GM18873 (cell line): ENCODE results near the gene SH2D4B.

Source experiments
- ATAC-seq: cut with Tn5 transposase; IDR thresholded peaks from one replicate; pipeline ENCODE4 v1.9.1; 2021; ENCODE audit warnings: mild to moderate bottlenecking, moderate library complexity, moderate number of reproducible peaks; ENCODE audit not compliant: unreplicated experiment, low FRiP score

SH2D4B gene

GRCh38 chr10:80614576-80615416, 77.1 kb downstream of the SH2D4B start:
- no peak for ATAC-seq

DNA sequence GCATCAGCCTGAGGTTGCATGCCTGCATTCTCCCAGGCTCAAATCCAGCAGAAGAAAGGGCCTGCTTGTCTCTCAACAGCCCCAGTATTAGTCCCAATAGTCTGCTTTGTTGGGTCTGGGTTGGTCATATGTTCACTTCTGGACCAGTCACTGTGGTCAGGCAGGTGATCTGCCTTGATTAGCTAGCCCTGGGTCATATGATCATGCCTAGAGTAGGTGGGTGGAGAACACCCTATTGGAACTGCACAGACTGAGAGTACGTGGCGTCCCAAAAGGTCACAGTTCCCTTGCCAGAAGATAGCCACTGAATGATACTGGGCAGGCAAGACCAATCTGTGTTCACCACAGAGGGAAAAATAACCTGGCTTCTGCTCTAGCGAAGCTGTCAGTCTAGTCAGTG, 80.1 kb downstream of the SH2D4B start:
- no peak for ATAC-seq

GRCh38 chr10:80619036-80619435, 81.3 kb downstream of the SH2D4B start:
- ATAC-seq, result no peak

GRCh38 chr10:80622153-80622552, 84.5 kb downstream of the SH2D4B start:
- ATAC-seq, result no peak

DNA sequence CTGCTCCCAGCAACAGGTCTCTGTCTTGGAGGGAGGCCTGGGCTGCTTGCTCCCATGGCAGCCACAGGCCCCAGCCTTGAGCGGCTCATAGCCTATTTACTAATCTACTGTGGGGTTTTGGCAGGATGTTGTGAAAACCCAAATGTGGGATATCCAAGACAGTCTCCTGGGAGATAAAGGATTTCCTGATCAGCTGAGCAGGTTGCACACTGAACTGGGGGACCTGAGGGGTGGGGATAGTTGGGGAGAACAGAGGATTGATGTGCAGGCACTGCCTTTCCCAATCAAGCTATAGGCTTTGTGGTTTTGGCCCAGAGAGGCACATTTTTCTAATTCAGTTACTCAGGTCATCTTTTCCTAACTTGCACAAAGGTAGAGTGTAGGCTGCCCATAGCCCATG, 92.6 kb downstream of the SH2D4B start:
- no peak for ATAC-seq

DNA sequence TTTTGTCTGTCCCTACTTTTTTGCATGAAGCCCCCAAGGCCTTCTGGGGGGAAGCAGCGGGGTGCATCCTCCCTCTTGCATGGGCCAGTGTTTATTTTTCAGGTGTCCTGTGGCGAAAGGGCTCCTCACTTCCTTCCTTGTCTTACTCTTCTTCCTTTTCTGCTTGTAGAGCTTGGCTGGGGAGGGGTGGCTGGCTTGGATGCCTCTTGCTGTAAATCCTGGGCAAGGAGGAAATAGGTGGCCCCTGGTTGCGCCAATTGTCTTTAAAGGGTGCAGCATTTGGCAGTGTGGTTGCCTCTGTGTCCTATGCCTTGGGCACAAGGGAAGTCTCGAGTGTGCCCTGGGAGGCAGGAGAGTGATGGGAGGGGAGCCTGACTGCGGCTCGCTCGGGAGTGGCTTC, 95.0 kb downstream of the SH2D4B start:
- no peak for ATAC-seq

DNA sequence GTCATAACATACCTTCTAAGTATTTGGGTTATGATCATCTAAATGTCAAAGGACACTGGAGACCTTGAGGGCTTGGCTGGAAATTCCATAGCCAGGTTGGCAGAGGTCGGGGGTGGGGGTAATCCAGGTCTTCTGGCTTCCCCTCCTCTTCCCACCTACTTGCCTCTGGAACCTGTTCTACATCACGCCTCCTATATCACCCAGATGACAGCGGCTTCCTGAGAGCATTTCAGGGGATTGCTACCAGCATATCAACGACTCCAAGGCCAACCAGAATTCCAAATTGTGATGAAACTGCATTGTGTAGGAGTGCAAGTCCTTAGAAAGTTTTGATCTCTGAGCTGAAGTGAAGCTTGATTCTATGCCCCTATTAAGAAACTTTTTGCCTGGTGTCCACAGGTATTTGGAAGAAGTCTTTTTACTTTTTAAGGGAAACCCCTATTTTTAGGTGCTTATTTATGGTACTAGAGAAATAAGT, 95.7 kb downstream of the SH2D4B start:
- no peak for ATAC-seq

DNA sequence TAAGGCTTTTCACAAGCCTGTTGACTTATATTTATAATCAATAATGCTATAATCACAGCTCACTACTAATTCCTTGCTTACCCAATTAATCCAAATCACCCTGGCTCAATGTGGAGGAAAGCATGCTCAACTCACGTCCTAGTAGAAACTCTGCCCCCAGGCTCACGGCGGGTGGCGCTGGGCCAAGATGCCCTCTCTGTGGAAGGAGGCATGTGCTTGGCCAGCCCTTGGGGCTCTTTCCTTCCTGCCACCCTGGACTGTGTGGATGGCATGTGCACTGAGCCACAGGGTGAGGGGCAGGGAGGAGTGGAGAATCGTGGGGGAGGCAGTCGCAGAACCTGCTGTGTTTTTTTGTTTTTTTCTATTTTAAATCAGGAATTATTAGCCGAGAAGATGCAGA, 96.2 kb downstream of the SH2D4B start:
- no peak for ATAC-seq

- ATAC-seq, result no peak
Observed at GRCh38 chr10:80642661-80643060, 105.0 kb downstream of the SH2D4B start.

DNA sequence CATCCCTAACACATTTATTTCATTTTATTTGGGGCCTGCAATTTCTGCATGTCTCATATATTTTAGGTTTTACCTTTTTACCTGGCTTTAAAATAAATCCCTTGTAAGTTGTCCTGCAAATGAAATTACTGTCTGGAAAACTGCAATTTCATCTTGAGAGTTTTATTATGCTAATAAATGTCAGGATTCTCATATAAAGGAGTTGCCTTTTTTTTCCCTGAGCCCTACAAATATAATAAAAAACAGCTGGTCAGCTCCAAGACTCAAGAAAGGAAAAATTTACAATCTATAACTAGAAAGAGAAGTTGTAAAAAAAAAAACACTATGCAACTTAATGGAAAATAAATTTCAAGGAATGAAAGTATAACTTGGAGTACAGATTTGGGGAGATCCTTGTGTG, 108.7 kb downstream of the SH2D4B start:
- no peak for ATAC-seq

DNA sequence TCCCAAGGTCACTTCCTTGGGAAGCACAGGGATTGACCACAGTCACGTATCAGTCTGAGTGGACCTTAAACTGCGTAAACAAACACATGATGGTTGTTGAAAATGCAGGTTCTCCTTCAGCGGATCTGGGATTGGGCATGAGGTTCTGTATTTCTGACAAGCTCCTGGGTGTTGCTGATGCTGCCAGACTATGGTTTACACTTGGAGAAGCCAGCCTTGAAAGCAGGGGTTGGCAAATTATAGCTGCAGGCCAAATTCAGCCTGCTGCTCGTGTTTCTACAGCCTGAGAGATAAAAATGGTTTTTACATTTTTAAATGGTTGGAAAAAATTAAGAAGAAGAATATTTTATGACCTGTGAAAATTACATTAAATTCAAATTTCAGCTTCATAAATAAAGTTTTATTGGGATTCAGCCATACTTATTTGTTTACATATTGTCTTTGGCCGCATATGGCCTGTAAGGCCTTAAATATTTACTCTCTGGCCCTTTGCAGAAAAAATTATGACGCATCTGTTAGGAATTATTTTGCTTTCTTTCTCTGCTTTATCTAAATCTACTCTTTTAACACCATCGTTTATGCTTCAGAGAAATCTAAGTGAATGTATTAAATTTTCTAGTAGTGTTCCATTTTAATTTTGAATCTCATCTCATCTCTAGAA, 109.6 kb downstream of the SH2D4B start:
- ATAC-seq, result no peak

GRCh38 chr10:80648106-80648505, 110.4 kb downstream of the SH2D4B start:
- no peak for ATAC-seq

- ATAC-seq, result no peak
Observed at GRCh38 chr10:80649183-80649582, 111.5 kb downstream of the SH2D4B start.

DNA sequence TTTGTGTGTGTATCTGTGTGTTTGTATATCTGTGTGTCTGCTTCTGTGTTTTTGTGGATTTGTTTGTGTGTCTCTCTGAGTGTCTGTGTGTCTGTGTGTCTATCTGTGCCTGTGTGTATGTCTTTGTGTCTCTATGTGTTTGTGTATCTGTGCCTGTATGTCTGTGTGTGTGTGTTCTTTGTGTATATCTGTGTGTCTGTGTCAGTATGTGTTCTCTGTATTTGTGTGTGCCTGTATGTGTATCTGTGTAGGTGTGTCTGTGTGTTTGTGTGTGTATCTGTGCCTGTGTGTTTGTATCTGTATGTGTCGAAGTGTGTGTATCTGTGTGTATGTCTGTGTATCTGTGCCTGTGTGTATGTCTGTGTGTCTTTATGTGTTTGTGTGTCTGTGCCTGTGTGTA, 118.2 kb downstream of the SH2D4B start:
- no peak for ATAC-seq

DNA sequence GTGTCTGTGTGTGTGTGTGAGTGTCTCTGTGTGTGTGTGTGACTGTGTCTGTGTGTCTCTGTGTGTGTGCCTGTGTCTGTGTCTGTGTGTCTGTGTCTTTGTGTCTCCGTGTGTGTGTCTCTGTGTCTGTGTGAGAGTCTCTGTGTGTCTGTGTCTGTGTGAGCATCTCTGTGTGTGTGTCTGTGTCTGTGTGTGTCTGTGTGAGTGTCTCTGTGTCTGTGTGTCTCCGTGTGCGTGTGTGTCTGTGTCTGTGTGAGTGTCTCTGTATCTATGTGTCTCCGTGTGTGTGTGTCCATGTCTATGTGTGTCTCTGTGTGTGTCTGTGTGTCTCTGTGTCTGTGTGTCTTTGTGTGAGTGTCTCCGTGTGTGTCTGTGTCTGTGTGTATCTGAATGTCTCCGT, 120.4 kb downstream of the SH2D4B start:
- no peak for ATAC-seq

DNA sequence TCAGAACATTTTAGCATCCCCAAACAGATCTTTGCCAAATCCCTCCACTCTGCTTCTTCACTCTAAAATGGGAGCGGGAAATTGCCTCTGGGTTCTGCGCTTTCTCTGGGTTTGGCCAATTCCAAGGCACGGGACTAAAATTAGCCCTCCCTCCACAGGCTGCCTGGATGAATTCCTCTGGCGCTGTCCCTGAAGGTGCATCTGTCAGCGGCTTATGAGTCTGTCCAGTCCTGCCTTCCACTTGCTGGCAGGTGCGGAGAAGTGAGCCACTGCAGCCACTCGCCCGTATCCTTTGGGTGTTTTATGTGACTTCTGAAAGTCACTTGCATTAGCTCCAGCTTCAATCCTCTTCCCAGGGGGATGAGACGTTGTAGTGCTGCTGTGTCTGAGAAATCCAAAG, 121.6 kb downstream of the SH2D4B start:
- ATAC-seq, result no peak

GRCh38 chr10:80660266-80660665, 122.6 kb downstream of the SH2D4B start:
- ATAC-seq, result no peak

DNA sequence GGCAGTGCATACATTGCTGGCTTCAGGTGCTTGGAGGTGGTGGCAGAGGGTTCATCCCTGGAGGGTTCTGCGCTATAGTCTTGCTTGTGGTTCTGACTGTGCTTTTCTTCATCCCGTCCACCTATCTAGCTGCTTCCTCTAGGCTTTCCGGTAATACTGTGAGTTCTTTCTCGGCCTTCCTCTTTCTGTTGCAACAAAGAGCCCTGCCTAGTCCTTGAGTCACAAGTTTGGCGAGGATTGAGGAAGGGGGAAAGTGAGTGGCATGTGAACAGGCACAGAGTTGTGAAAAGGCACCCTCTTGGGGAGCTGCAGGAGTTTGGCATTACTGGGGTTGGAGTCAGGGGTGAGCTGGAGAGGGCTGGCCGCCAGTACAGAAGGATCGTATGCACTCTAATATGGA, 123.0 kb downstream of the SH2D4B start:
- no peak for ATAC-seq

GRCh38 chr10:80661526-80661925, 123.8 kb downstream of the SH2D4B start:
- ATAC-seq, result no peak

DNA sequence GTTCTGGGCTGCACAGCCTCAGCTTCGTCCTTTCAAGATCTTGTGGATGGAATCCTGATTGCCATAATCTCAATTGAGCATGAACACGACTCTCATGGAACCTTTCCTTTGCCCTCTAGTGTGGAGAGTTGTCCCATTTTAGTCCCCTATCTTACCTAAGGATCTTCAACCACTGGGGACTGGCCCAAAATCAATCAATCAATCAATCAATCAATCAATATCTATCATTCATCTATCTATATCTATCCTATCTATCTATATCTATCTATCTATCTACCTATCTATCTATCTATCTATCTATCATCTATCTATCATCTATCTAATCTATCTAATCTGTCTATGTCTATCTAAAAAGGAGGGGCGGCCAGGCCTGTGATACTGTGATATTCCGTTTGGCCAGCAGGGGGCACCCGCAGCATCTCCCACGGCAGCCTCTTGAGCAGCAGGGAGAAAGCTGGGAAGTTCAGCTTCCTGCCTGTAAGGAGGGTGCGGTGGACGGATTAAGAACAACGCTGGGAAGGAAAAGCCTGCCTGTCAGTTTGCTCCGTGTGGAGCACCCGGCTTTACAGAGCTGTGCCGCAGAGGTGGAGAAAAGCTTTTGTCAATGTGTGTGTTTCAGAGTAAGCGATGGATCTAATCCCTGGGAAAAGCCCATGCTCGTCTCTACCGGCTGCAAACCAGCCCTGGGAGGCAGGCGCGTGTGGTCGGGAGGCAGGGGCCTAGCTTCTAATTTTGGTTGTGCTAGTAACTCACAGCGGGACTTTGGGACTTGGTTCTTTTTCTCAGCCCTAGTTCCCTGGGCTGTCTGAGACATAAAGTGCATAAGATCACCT, 124.9 kb downstream of the SH2D4B start:
- ATAC-seq, result peak; percentile 63

- no peak for ATAC-seq
Observed at GRCh38 chr10:80664071-80664680, 126.5 kb downstream of the SH2D4B start.
